Body of pancreas (tissue), 4 donors: Measurements from ENCODE around the gene TMX2. TPM values are rescaled to one million over a fixed set of nuclear protein-coding genes. Genes with fewer than 3 reads are reported as not detected.

Experiments used
- ATAC-seq: fragments of 150-250 bp; one replicate; pipeline ENCODE4 v1.9.1; 2016
- DNase-seq, 4 donors: peaks; one replicate each; pipeline ENCODE4 v3.0.0-alpha.2; 2019
- H3K27ac ChIP-seq, 4 donors: fragments of 200-600 bp; sonication (generic); 1 replicate in 3 of 4; 2 replicates in 1 of 4; pipeline versions ENCODE4 v1.5.1 to v1.6.1; 2016 to 2019; ENCODE audit warnings: mild to moderate bottlenecking in 1 of 4, mixed read lengths in 1 of 4, moderate library complexity in 1 of 4
- H3K27me3 ChIP-seq, 2 donors: fragments of 200-600 bp; sonication (generic); one replicate each; pipeline ENCODE4 v1.6.0; 2016; ENCODE audit warnings: mild to moderate bottlenecking in 1 of 2
- H3K36me3 ChIP-seq, 2 donors: fragments of 200-600 bp; sonication (generic); replicated peaks in 1 of 2; 2 replicates each; pipeline ENCODE4 v1.5.1; 2016; ENCODE audit warnings: low read depth in 2 of 2; ENCODE audit not compliant: insufficient read depth in 1 of 2
- H3K4me1 ChIP-seq: fragments of 200-600 bp; sonication (generic); one replicate; pipeline ENCODE4 v1.6.0; 2016
- H3K4me3 ChIP-seq, 2 donors: fragments of 200-600 bp; sonication (generic); 1 replicate in 1 of 2; 2 replicates in 1 of 2; pipeline ENCODE4 v1.5.1; 2016 to 2019
- H3K9me3 ChIP-seq, 3 donors: fragments of 200-600 bp; sonication (generic); 1 replicate in 2 of 3; 2 replicates in 1 of 3; pipeline ENCODE4 v1.5.1; 2016
- POLR2A ChIP-seq, 3 donors: fragments of 450-650 bp; IDR thresholded peaks; one replicate each; pipeline ENCODE4 v1.6.1; 2016; ENCODE audit warnings: antibody characterized with exemption in 3 of 3, mild to moderate bottlenecking in 2 of 3
- WGBS, 2 donors: methylation state at CpG; one replicate each; pipeline ENCODE4 v1.1.5; 2017; 5-methylcytosine and 5-hydroxymethylcytosine counted together
- intact Hi-C: fragments of 100-400 bp; cut with DNase I; formaldehyde crosslinking; loops from one replicate; pipeline ENCODE4 v1.15.1; 2023
- total RNA-seq, 2 donors: library from RNA; depleted of rRNA; stranded (reverse); fragments of >200 nt; gene quantifications; one replicate each; pipeline ENCODE4 v1.1.0, GENCODE V29; 2016
- TF ChIP-seq, protein P1 (sequence below), 7 experiments: fragments of 450-650 bp in 4 of 7; fragments of 200-600 bp in 3 of 7; sonication (generic) in 3 of 7; IDR thresholded peaks; one replicate each; pipeline ENCODE4 v1.5.1; 2016 to 2019; ENCODE audit warnings: antibody characterized with exemption in 7 of 7

TMX2 gene
- total RNA-seq, 2 donors from 2014 or later = 32.9 to 46.8 TPM

DNA sequence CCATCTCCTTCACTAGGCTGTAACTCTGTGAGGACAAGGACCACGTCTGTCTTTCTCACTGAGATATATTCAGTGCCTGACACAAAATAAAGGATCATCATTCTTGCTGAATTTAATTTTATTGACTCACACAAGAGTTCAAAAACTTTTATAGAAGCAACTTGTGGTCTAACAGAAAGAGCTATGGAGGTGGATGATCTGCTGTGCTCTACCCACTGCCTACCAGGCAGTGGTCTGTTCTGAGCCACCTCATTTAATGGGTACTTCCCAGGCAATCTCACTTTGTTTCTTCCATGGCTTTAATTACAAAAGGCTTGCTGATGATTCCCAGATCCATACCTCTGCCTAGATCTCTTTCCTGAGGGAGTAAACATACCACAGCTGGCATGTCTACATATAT lies 34.5 kb downstream of the TMX2 start:
- no peaks in the 10 kb centered on the region for H3K9me3 ChIP-seq
- H3K27me3 ChIP-seq = no peaks in the 10 kb centered on the region
- WGBS, 2 donors = 83 to 90% methylated on average over 1 of the region's 1 CpG
- peaks cover 16% of the 10 kb centered on the region for H3K4me1 ChIP-seq
- DNase-seq (no peak), ATAC-seq (no peak)
- H3K4me3 ChIP-seq = no peak overlapping the region
- intact Hi-C loops = no loop called here
- no peak for TF ChIP-seq POLR2A (IDR thresholded peaks at IDR 0.05)
- TF ChIP-seq, protein P1, sequence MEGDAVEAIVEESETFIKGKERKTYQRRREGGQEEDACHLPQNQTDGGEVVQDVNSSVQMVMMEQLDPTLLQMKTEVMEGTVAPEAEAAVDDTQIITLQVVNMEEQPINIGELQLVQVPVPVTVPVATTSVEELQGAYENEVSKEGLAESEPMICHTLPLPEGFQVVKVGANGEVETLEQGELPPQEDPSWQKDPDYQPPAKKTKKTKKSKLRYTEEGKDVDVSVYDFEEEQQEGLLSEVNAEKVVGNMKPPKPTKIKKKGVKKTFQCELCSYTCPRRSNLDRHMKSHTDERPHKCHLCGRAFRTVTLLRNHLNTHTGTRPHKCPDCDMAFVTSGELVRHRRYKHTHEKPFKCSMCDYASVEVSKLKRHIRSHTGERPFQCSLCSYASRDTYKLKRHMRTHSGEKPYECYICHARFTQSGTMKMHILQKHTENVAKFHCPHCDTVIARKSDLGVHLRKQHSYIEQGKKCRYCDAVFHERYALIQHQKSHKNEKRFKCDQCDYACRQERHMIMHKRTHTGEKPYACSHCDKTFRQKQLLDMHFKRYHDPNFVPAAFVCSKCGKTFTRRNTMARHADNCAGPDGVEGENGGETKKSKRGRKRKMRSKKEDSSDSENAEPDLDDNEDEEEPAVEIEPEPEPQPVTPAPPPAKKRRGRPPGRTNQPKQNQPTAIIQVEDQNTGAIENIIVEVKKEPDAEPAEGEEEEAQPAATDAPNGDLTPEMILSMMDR (IDR thresholded peaks at IDR 0.05) = no peak
- H3K36me3 ChIP-seq = no peaks in the 10 kb centered on the region
- no peak overlapping the region for H3K27ac ChIP-seq

DNA sequence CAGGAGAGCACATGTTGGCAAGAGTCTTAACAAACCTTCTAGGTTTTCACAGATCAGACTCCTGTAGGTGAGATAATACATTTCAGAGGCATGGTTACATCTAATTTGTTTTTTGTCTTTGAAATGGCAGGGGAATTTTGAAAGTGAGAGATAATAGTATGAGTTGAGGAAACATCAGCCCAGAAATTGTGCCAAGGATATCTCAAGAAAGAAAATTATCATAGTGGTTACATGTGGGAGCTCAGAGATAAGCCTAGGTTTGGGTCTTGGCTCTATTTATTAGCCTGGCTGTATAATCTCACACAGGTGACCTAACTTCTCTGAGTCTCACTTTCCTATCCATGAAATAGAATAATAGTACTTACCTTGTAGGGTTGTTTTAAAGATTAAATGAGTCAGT lies 38.8 kb downstream of the TMX2 start:
- no peaks in the 10 kb centered on the region for H3K9me3 ChIP-seq
- peak overlapping the region in 2 of 4 donors; percentile 10 to 22 for H3K27ac ChIP-seq
- peaks cover 9% of the 10 kb centered on the region for H3K4me1 ChIP-seq
- H3K36me3 ChIP-seq = no peaks in the 10 kb centered on the region
- H3K4me3 ChIP-seq = no peak overlapping the region
- TF ChIP-seq POLR2A (IDR thresholded peaks at IDR 0.05) = no peak
- TF ChIP-seq, protein P1 (IDR thresholded peaks at IDR 0.05) = no peak
- DNase-seq = no peak
- intact Hi-C loops = loop anchor here (5.0 kb wide), 1 partner anchor 51 kb away; no protein-coding TSS in a partner anchor
- no peak for ATAC-seq
- no peaks in the 10 kb centered on the region for H3K27me3 ChIP-seq

DNA sequence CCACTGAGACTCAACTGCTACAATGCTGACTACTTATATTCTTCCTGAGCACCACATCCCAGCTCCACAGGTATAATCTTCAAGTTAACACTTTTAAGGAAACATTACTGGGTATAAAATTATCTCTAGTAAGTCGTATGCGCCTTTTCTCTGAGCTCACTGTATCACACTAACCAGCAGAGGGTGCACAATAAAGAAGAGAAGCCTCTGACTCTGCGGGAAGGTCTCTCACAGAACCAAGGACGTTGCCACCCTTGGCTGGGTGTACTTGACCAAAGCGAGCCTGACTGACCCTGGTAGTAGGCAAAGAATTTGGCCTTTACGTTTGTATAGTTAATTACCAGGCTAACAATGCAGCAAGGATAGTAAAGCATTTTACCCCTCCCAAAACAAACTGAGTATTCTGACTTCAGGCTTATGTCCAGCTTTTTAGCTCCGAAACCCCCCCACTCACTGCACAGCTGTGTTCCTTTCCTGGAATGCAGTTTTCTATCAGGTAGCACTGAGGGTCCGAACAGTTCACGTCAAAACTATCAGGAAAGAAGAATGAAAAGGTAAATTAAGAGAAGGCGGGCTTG lies 39.4 kb downstream of the TMX2 start, which contains the start of gene BTBD18:
TSS of gene BTBD18 (minus strand) at position 144 of the 578 bp plus-strand sequence. CDS start 631 bp downstream, outside the sequence.
- DNase-seq (peak; percentile 56 to 75 (median 68)), ATAC-seq (peak; percentile 94)

DNA sequence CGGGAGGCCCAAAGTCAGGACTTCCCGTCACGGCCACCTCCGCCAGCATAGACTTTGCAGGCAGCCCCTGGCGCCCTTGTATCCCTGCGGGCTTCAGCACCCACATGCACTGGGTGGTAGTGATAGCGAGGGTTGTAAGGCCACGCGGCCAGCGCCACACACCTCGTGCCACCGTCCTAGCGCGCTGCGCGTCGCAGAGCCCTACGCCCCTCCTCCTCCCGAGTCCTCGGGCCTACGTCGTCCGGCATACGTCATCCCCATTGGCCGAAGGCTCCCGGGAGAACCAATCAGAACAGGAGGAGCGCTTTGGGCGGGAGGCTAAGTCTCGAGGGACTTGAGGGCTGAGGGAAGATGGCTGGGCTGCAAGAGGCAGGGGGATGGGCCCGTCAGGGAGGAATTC lies 40.6 kb downstream of the TMX2 start:
- WGBS, 2 donors = 91 to 96% methylated on average over 18 to 23 of the region's 30 CpGs
- TF ChIP-seq, protein P1 (IDR thresholded peaks at IDR 0.05) = no peak
- no peak for TF ChIP-seq POLR2A (IDR thresholded peaks at IDR 0.05)

More for the DNA sequence above, 39.4 kb downstream of the TMX2 start, which contains the start of gene BTBD18:
- no peaks in the 10 kb centered on the region for H3K36me3 ChIP-seq
- peak within 1 kb of the TSS in 2 of 4 donors; percentile 10 to 22 for H3K27ac ChIP-seq
- WGBS, 2 donors = 27 to 29% methylated on average over 10 of the region's 10 CpGs
- TF ChIP-seq, protein P1 (IDR thresholded peaks at IDR 0.05) = peak; percentile 14 to 77 (median 74)
- no peak for TF ChIP-seq POLR2A (IDR thresholded peaks at IDR 0.05)
- intact Hi-C loops = loop anchor here (5.0 kb wide), 1 partner anchor 51 kb away; no protein-coding TSS in a partner anchor
- H3K4me1 ChIP-seq = peaks cover 12% of the 10 kb centered on the region
- no peaks in the 10 kb centered on the region for H3K9me3 ChIP-seq
- no peaks in the 10 kb centered on the region for H3K27me3 ChIP-seq
- no peak within 1 kb of the TSS for H3K4me3 ChIP-seq

DNA sequence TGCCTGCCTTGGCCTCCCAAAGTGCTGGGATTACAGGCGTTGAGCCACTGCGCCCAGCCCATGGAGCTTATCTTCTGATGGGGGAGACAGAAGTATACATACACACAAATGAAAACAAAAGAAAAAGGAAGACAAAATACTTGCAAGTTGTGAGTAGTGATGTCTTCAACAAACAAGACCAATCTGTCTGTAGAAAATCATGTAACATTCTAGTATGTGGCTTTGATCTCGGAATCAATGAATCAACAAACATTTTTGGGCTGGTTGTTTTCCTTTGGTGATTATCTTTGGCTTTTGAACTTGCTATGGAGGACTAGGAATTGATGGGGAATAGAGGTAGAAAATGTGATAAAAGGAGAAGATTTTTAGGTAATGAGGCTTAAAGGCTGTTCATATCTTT lies 45.8 kb downstream of the TMX2 start:
- Histone ChIP-seq H3K36me3 (no peaks in the 10 kb centered on the region), H3K4me3 (no peak overlapping the region), H3K27ac (no peak overlapping the region), H3K4me1 (peaks cover 6% of the 10 kb centered on the region), H3K9me3 (no peaks in the 10 kb centered on the region), H3K27me3 (no peaks in the 10 kb centered on the region)
- ATAC-seq (no peak), DNase-seq (no peak)
- intact Hi-C loops = no loop called here
- WGBS, 2 donors = 56 to 60% methylated on average over 3 of the region's 3 CpGs
- no peak for TF ChIP-seq POLR2A (IDR thresholded peaks at IDR 0.05)
- TF ChIP-seq, protein P1 (IDR thresholded peaks at IDR 0.05) = no peak

More for the DNA sequence above, 40.6 kb downstream of the TMX2 start:
- H3K27me3 ChIP-seq = no peaks in the 10 kb centered on the region
- no peaks in the 10 kb centered on the region for H3K36me3 ChIP-seq
- ATAC-seq (no peak), DNase-seq (no peak)
- no peaks in the 10 kb centered on the region for H3K9me3 ChIP-seq
- intact Hi-C loops = loop anchor here (5.0 kb wide), 1 partner anchor 49 kb away; no protein-coding TSS in a partner anchor
- peaks cover 12% of the 10 kb centered on the region for H3K4me1 ChIP-seq
- no peak overlapping the region for H3K27ac ChIP-seq
- H3K4me3 ChIP-seq = no peak overlapping the region
